Right lobe of liver (tissue), 4 donors: ENCODE data around the gene TELO2.
"Not testable (repeated sequence)": the region's sequence is repeated elsewhere in the genome, so short reads cannot be mapped to it uniquely, and the experiment has no call there.

Source experiments
- CTCF ChIP-seq, 4 donors: fragments of 200-600 bp in 3 of 4; fragments of 450-650 bp in 1 of 4; IDR thresholded peaks; one replicate each; pipeline versions ENCODE4 v1.5.1 to v1.8.0; 2016 to 2022; ENCODE audit warnings: antibody characterized with exemption in 4 of 4, mild to moderate bottlenecking in 2 of 4
- POLR2A ChIP-seq: fragments of 450-650 bp; IDR thresholded peaks from one replicate; pipeline ENCODE4 v1.6.1; 2017; ENCODE audit warnings: antibody characterized with exemption, mild to moderate bottlenecking
- donor health status: DM: no; HTN: no; CAD: no.
- donor health status: DM: no; HTN: no; CAD: no.
- donor health status: DM: no; HTN: yes; CAD: no.

DNA sequence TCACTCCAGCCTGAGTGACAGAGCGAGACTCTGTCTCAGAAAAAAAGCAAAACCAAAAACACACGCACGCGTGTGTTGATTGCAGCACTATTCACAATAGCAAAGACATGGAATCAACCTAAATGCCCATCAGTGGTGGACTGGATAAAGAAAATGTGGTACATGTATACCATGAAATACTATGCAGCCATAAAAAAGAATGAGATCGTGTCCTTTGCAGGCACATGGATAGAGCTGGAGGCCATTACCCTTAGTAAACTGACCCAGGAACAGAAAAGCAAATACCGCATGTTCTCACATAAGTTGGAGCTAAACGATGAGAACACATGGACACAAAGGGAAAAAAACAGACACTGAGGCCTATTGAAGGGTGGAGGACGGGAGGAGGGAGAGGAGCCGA lies 14.2 kb upstream of the TELO2 start:
- not testable (repeated sequence) for TF ChIP-seq CTCF (IDR thresholded peaks at IDR 0.05); POLR2A
